Subcutaneous adipose tissue (tissue), 4 donors: ENCODE results near the gene GDF2. TPM values are rescaled to one million over a fixed set of nuclear protein-coding genes. Genes with fewer than 3 reads are reported as not detected.

Experiments used
- CTCF ChIP-seq: fragments of 450-650 bp; IDR thresholded peaks from one replicate; pipeline ENCODE4 v1.5.1; 2016; ENCODE audit warnings: low read depth, mild to moderate bottlenecking, control low read depth, antibody characterized with exemption, moderate library complexity
- total RNA-seq, 4 donors: library from RNA; depleted of rRNA; stranded (reverse); fragments of >200 nt; gene quantifications; one replicate each; pipeline ENCODE4 v1.1.0, GENCODE V29; 2016

GDF2 gene
- total RNA-seq, 4 donors from 2014 or later, result not detected

DNA sequence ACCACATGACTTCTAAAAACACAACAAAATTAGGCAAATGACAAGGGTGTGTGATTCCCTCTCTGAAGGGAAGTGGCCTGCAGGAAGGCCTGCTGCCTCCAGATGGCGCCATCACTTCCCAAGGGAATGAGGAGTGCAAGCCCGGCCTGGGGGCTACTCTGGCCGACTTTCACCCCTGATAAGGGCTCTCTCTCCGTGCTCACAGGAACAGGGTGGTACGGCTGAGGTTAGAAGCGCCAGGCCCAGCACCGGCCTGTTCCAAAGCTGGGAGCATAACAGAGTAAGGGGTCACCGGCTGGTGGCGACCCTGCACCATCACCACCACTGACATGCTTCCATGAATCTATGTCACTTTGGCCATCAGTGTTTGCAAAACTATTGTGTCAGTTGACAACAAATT lies 39.0 kb downstream of the GDF2 start:
- TF ChIP-seq CTCF, result no peak

GRCh38 chr10:47362199-47362598 lies 39.9 kb downstream of the GDF2 start:
- no peak for TF ChIP-seq CTCF

DNA sequence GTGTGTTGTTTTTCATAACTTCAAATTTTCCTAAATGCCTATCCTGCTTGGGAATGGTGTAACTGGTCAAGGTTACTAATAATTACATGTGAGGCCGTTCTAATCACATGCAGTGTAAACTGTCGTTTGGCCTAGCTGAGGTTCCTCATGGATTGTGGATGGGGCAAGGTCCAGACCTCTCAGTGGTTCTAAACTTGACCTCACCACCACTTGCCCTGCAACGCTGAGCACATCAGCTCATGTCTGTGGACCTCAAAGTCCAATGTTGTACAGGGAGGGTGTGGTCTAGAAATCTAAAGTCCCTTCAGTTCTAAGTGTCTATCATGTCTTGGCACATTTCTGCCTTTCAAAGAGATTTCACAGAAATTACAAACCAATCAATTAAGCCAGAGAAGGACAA lies 41.5 kb downstream of the GDF2 start:
- TF ChIP-seq CTCF, result no peak

DNA sequence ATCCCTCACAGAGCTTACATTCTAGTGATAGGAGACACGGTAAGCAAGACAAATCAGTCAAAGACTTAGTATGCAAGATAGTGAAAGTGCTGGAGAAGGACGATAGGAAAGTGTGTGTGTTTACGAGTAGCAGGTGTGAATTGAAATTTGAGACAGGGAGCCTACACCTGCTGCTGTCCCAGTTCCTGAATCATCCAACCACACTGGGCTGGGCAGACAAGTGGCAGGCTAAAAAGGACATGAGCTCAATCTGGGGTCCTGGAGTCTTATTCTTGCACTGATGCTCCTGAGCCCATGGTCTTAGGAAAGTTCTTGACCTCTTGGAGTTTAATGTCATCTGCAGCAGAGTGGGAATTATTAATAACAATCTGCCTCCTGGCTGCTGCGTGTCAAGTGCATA lies 42.1 kb downstream of the GDF2 start:
- no peak for TF ChIP-seq CTCF

DNA sequence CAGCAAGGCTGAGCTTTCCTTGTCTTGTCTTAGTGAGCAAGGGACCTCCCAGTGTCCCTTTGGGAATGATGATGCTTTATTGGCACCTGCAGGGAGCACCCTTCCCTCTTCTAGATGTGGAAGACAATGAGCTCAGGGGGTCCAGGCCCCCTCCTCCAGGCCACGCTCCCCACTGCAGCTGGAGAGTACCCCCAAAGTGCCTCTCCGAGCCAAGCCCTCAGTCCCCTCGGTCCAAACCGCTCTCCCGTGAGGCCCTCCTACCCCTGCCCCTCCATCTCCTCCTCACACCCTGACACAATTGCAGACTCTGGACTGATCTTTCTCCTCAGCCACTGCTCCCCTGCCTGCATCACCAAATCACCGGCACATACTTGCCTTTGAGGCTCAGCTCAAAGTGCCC lies 42.7 kb downstream of the GDF2 start:
- no peak for TF ChIP-seq CTCF

DNA sequence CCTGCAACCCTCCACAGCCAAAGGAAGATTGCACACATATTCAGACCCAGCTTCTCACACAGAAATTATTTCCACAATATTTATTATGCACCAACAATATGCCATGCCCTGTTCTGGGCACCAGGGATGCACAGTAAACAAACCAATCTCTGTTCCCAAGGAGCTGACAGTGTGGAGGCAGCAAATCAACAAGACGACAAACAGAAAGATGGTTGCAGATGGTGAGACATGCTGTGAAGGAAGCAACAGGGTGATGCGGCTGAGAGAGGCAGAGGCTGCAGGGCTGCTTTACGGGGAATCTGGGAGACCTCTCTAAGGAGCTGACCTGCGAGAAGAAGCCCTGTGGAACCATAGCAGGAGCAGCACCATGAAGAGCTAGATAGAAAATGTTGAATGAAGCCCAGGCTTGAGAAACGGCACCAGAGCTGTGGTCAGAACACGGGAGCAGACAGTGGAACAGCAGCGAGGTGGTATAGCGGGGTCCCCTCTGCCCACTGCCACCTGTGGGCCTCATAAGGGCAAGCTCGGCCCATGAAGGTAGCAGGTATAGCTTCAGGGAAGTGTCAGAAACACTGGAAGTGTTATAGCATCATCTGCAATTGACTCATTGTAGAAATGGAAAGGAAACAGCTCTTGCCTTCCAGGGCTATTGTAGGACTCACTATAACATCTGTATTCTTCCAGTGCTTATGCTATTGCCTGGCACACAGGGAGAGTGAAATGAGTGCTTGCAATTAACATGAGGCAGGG lies 43.4 kb downstream of the GDF2 start:
- TF ChIP-seq CTCF, result no peak

DNA sequence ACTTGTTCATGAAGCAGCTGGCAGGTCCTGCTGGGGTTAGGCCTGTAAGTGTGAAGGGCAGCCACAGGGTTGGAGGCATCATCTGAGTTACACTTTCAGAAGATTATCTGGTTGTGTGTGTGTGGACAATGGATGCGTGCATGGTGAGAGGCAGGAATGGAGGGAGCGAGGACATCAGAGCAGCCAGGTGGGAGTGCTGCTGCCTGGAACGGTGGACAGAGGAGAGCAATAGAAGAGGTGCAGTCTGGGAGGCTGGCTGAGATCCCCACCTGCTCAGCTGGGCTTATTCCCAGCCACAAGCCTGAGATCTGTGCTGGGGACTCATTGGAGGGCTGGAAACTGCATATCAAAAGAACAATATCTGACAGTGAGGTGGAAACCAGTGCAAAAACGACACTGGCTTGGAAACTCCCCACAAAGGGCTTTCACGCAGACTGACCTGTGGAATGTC lies 44.0 kb downstream of the GDF2 start:
- TF ChIP-seq CTCF, result no peak
